Mesenchymal stem cell (in vitro differentiated cells and primary cell): ENCODE measurements around the gene MARS1.

Experiments
- DNase-seq: peaks from one replicate; pipeline ENCODE4 v3.0.0-alpha.2; 2013
- H2AFZ ChIP-seq: one replicate; pipeline ENCODE4 v1.6.1; 2013; ENCODE audit warnings: low read depth, mild to moderate bottlenecking, control low read depth, inconsistent platforms, low read length, moderate library complexity
- H2AK5ac ChIP-seq: 2 replicates; pipeline ENCODE4 v1.6.1; 2013; ENCODE audit warnings: low read length, moderate library complexity, mild to moderate bottlenecking, inconsistent platforms; ENCODE audit not compliant: severe bottlenecking
- H2BK120ac ChIP-seq: one replicate; pipeline ENCODE4 v1.6.1; 2013; ENCODE audit warnings: low read depth, mild to moderate bottlenecking, inconsistent platforms, low read length, moderate library complexity
- H2BK12ac ChIP-seq, 2 experiments: one replicate each; pipeline ENCODE4 v1.6.1; 2013; ENCODE audit warnings: inconsistent platforms in 2 of 2, low read length in 2 of 2, mild to moderate bottlenecking in 2 of 2, moderate library complexity in 2 of 2, control low read depth in 1 of 2
- H2BK15ac ChIP-seq: one replicate; pipeline ENCODE4 v1.6.1; 2013; ENCODE audit warnings: mild to moderate bottlenecking, low read depth, inconsistent platforms; ENCODE audit not compliant: poor library complexity, severe bottlenecking
- H2BK5ac ChIP-seq: 2 replicates; pipeline ENCODE4 v1.6.1; 2013; ENCODE audit warnings: low read depth, mild to moderate bottlenecking, low read length, control low read depth, inconsistent platforms; ENCODE audit not compliant: poor library complexity, severe bottlenecking
- H3K14ac ChIP-seq, 2 experiments: one replicate each; pipeline ENCODE4 v1.6.1; 2013; ENCODE audit warnings: inconsistent platforms in 2 of 2, low read length in 2 of 2, control low read depth in 1 of 2, mild to moderate bottlenecking in 1 of 2, moderate library complexity in 1 of 2
- H3K18ac ChIP-seq, 2 experiments: one replicate each; pipeline ENCODE4 v1.6.1; 2013; ENCODE audit warnings: inconsistent platforms in 2 of 2, low read length in 2 of 2, control low read depth in 1 of 2, low read depth in 1 of 2, mild to moderate bottlenecking in 1 of 2
- H3K23ac ChIP-seq, 2 experiments: one replicate each; pipeline ENCODE4 v1.6.1; 2013; ENCODE audit warnings: inconsistent platforms in 2 of 2, low read length in 2 of 2, mild to moderate bottlenecking in 2 of 2, moderate library complexity in 2 of 2, control low read depth in 1 of 2
- H3K27ac ChIP-seq: 2 replicates; pipeline ENCODE4 v1.5.1; 2013; ENCODE audit warnings: mild to moderate bottlenecking, moderate library complexity, low read length, control low read depth, inconsistent platforms; ENCODE audit not compliant: poor library complexity, severe bottlenecking
- H3K27me3 ChIP-seq, 2 experiments: 2 replicates each; pipeline versions ENCODE4 v1.6.1 to v1.7.0; 2013; ENCODE audit warnings: low read length in 2 of 2, mild to moderate bottlenecking in 2 of 2, moderate library complexity in 2 of 2, control low read depth in 1 of 2, inconsistent platforms in 1 of 2; ENCODE audit not compliant: control insufficient read depth in 1 of 2, insufficient read depth in 1 of 2
- H3K36me3 ChIP-seq, 2 experiments: 2 replicates each; pipeline versions ENCODE4 v1.6.1 to v1.7.0; 2013; ENCODE audit warnings: low read length in 2 of 2, control low read depth in 1 of 2, inconsistent platforms in 1 of 2, low read depth in 1 of 2, mild to moderate bottlenecking in 1 of 2; ENCODE audit not compliant: insufficient read depth in 2 of 2, control insufficient read depth in 1 of 2
- H3K4ac ChIP-seq, 2 experiments: one replicate each; pipeline ENCODE4 v1.6.1; 2013; ENCODE audit warnings: inconsistent platforms in 2 of 2, low read length in 2 of 2, mild to moderate bottlenecking in 2 of 2, moderate library complexity in 2 of 2, control low read depth in 1 of 2, low read depth in 1 of 2
- H3K4me1 ChIP-seq: 2 replicates; pipeline ENCODE4 v1.6.1; 2013; ENCODE audit warnings: low read depth, low read length, control low read depth; ENCODE audit not compliant: control insufficient read depth, insufficient read depth
- H3K4me2 ChIP-seq: 2 replicates; pipeline ENCODE4 v1.6.1; 2013; ENCODE audit warnings: low read length, mild to moderate bottlenecking, inconsistent platforms; ENCODE audit not compliant: poor library complexity, severe bottlenecking
- H3K4me3 ChIP-seq, 2 experiments: 2 replicates each; pipeline versions ENCODE4 v1.5.1 to v1.7.0; 2013; ENCODE audit warnings: low read length in 2 of 2, mild to moderate bottlenecking in 2 of 2, control low read depth in 1 of 2, low read depth in 1 of 2; ENCODE audit not compliant: insufficient read depth in 1 of 2
- H3K79me1 ChIP-seq: replicated peaks from 2 replicates; pipeline ENCODE4 v1.6.1; 2013; ENCODE audit warnings: mild to moderate bottlenecking, control low read depth, low read length, inconsistent platforms; ENCODE audit not compliant: poor library complexity, severe bottlenecking
- H3K9ac ChIP-seq: 2 replicates; pipeline ENCODE4 v1.7.0; 2013; ENCODE audit warnings: mild to moderate bottlenecking, low read length, moderate library complexity
- H3K9me3 ChIP-seq: 2 replicates; pipeline ENCODE4 v1.7.0; 2013; ENCODE audit warnings: mild to moderate bottlenecking, low read length; ENCODE audit not compliant: control insufficient read depth
- H4K8ac ChIP-seq: one replicate; pipeline ENCODE4 v1.6.1; 2013; ENCODE audit warnings: inconsistent platforms, mild to moderate bottlenecking, low read length, moderate library complexity
- H4K91ac ChIP-seq: one replicate; pipeline ENCODE4 v1.6.1; 2013; ENCODE audit warnings: mild to moderate bottlenecking, low read length, inconsistent platforms
- WGBS: methylation state at CpG from one replicate; pipeline ENCODE4 v1.1.7; 2013; ENCODE audit warnings: mixed read lengths; 5-methylcytosine and 5-hydroxymethylcytosine counted together

MARS1 gene

GRCh38 chr12:57471661-57472060, 16.2 kb upstream of the MARS1 start:
- Histone ChIP-seq H2BK12ac (no peak overlapping the region), H4K91ac (no peak overlapping the region), H3K4me1 (peaks cover 14% of the 10 kb centered on the region), H2AFZ (no peak overlapping the region), H2BK15ac (no peak overlapping the region), H3K23ac (no peak overlapping the region), H3K4me2 (no peak overlapping the region), H4K8ac (no peak overlapping the region), H3K18ac (no peak overlapping the region), H3K9me3 (no peaks in the 10 kb centered on the region), H3K79me1 (no peaks in the 10 kb centered on the region), H2BK120ac (no peak overlapping the region), H3K9ac (no peak overlapping the region), H2BK5ac (no peak overlapping the region), H3K36me3 (no peaks in the 10 kb centered on the region), H2AK5ac (no peak overlapping the region), H3K14ac (no peak overlapping the region), H3K27me3 (peaks cover 89 to 96% of the 10 kb centered on the region in 2 experiments), H3K4me3 (no peak overlapping the region), H3K27ac (no peak overlapping the region), H3K4ac (no peak overlapping the region)
- DNase-seq = no peak
- WGBS = 71% methylated on average over 3 of the region's 3 CpGs

- H3K23ac ChIP-seq = no peak overlapping the region
- no peak for DNase-seq
- H3K4ac ChIP-seq = no peak overlapping the region
- peaks cover 14% of the 10 kb centered on the region for H3K4me1 ChIP-seq
- H2AFZ ChIP-seq = no peak overlapping the region
- no peaks in the 10 kb centered on the region for H3K79me1 ChIP-seq
- H2BK12ac ChIP-seq = no peak overlapping the region
- H3K4me3 ChIP-seq = no peak overlapping the region
- no peak overlapping the region for H2BK120ac ChIP-seq
- no peak overlapping the region for H3K4me2 ChIP-seq
- no peaks in the 10 kb centered on the region for H3K9me3 ChIP-seq
- 100% methylated on average over 1 of the region's 3 CpGs for WGBS
- no peak overlapping the region for H3K14ac ChIP-seq
- peaks cover 89 to 96% of the 10 kb centered on the region in 2 experiments for H3K27me3 ChIP-seq
- H4K8ac ChIP-seq = no peak overlapping the region
- no peak overlapping the region for H3K9ac ChIP-seq
- H2BK5ac ChIP-seq = no peak overlapping the region
- H3K27ac ChIP-seq = no peak overlapping the region
- H3K36me3 ChIP-seq = no peaks in the 10 kb centered on the region
- no peak overlapping the region for H2AK5ac ChIP-seq
- H2BK15ac ChIP-seq = no peak overlapping the region
- H3K18ac ChIP-seq = no peak overlapping the region
- no peak overlapping the region for H4K91ac ChIP-seq
Observed at GRCh38 chr12:57472391-57472790, 15.5 kb upstream of the MARS1 start.

- H3K18ac ChIP-seq = no peak overlapping the region
- peaks cover 86 to 96% of the 10 kb centered on the region in 2 experiments for H3K27me3 ChIP-seq
- no peak for DNase-seq
- H2BK5ac ChIP-seq = no peak overlapping the region
- no peak overlapping the region for H3K27ac ChIP-seq
- no peak overlapping the region for H2AFZ ChIP-seq
- H3K14ac ChIP-seq = no peak overlapping the region
- H3K4me3 ChIP-seq = no peak overlapping the region
- H3K4ac ChIP-seq = no peak overlapping the region
- H2BK15ac ChIP-seq = no peak overlapping the region
- no peaks in the 10 kb centered on the region for H3K79me1 ChIP-seq
- no peaks in the 10 kb centered on the region for H3K9me3 ChIP-seq
- no peak overlapping the region for H4K91ac ChIP-seq
- 93% methylated on average over 2 of the region's 3 CpGs for WGBS
- H3K23ac ChIP-seq = no peak overlapping the region
- no peaks in the 10 kb centered on the region for H3K36me3 ChIP-seq
- no peak overlapping the region for H2AK5ac ChIP-seq
- H2BK12ac ChIP-seq = no peak overlapping the region
- no peak overlapping the region for H3K9ac ChIP-seq
- H3K4me1 ChIP-seq = peaks cover 14% of the 10 kb centered on the region
- H2BK120ac ChIP-seq = no peak overlapping the region
- H3K4me2 ChIP-seq = no peak overlapping the region
- H4K8ac ChIP-seq = no peak overlapping the region
Observed at GRCh38 chr12:57473392-57473791, 14.5 kb upstream of the MARS1 start.

- no peak overlapping the region for H2BK12ac ChIP-seq
- H2BK5ac ChIP-seq = no peak overlapping the region
- H3K4me1 ChIP-seq = peaks cover 14% of the 10 kb centered on the region
- no peak overlapping the region for H2BK120ac ChIP-seq
- H4K8ac ChIP-seq = no peak overlapping the region
- H2AFZ ChIP-seq = no peak overlapping the region
- H3K4ac ChIP-seq = no peak overlapping the region
- WGBS = 45% methylated on average over 2 of the region's 5 CpGs
- no peak overlapping the region for H2AK5ac ChIP-seq
- no peak overlapping the region for H3K4me2 ChIP-seq
- DNase-seq = no peak
- H3K9ac ChIP-seq = no peak overlapping the region
- H3K36me3 ChIP-seq = no peaks in the 10 kb centered on the region
- no peaks in the 10 kb centered on the region for H3K9me3 ChIP-seq
- H3K27ac ChIP-seq = no peak overlapping the region
- H3K23ac ChIP-seq = no peak overlapping the region
- H3K79me1 ChIP-seq = no peaks in the 10 kb centered on the region
- no peak overlapping the region for H2BK15ac ChIP-seq
- no peak overlapping the region for H4K91ac ChIP-seq
- H3K27me3 ChIP-seq = peaks cover 86 to 98% of the 10 kb centered on the region in 2 experiments
- H3K4me3 ChIP-seq = no peak overlapping the region
- H3K14ac ChIP-seq = no peak overlapping the region
- no peak overlapping the region for H3K18ac ChIP-seq
Observed at GRCh38 chr12:57473886-57474285, 14.0 kb upstream of the MARS1 start.
